Pancreas (tissue), 10 donors: ENCODE data around the gene PRG2. TPM values are rescaled to one million over a fixed set of nuclear protein-coding genes. Genes with fewer than 3 reads are reported as not detected.
A peak's percentile ranks its signal among the peaks of the same experiment; 100 is the strongest.

Source experiments
- ATAC-seq, 4 donors: fragments of 200-7000 bp; cut with Tn5 transposase; one replicate each; pipeline versions ENCODE4 v1.8.0 to v1.9.1; 2020; ENCODE audit warnings: mild to moderate bottlenecking in 4 of 4, moderate library complexity in 4 of 4
- DNase-seq, 6 donors: peaks; one replicate each; pipeline ENCODE4 v3.0.0-alpha.2; 2020
- FAIRE-seq: peaks from 2 replicates; lab custom pipeline; 2012; peaks lifted over from hg19 to GRCh38; lab: Jason Lieb, UNC
- H3K27ac ChIP-seq, 4 donors: fragments of 200-600 bp; sonication (generic); 1 replicate in 3 of 4; 2 replicates in 1 of 4; pipeline versions ENCODE4 v1.5.0 to v1.8.0; 2020
- H3K27me3 ChIP-seq, 4 donors: fragments of 200-600 bp; one replicate each; pipeline ENCODE4 v1.8.0; 2021
- H3K36me3 ChIP-seq, 3 donors: fragments of 200-600 bp; sonication (generic) in 1 of 3; one replicate each; pipeline versions ENCODE4 v1.5.0 to v1.8.0; 2020 to 2021
- H3K4me1 ChIP-seq, 3 donors: fragments of 200-600 bp; one replicate each; pipeline ENCODE4 v1.8.0; 2021
- H3K4me3 ChIP-seq, 4 donors: fragments of 200-600 bp; sonication (generic) in 2 of 4; one replicate each; pipeline versions ENCODE4 v1.5.0 to v1.8.0; 2020 to 2021
- H3K9me3 ChIP-seq, 4 donors: fragments of 200-600 bp; one replicate each; pipeline ENCODE4 v1.8.0; 2021
- WGBS, 2 donors: extraction: QIAGEN DNeasy Blood & Tissue Kit; methylation state at CpG; one replicate each; pipeline ENCODE4 v1.1.7; 2013; 5-methylcytosine and 5-hydroxymethylcytosine counted together
- intact Hi-C, 3 donors: fragments of 100-400 bp; cut with DNase I; formaldehyde crosslinking; loops; one replicate each; pipeline versions ENCODE4 v1.11.1 to v1.14.2; 2022
- polyA plus RNA-seq, 2 donors: library from polyadenylated mRNA; stranded (reverse); fragments of 200-250 nt; gene quantifications; one replicate each; pipeline ENCODE4 v1.2.3, GENCODE V29; 2013
- total RNA-seq, 6 donors: library from RNA; stranded (reverse); fragmentation: NEBNext Ultra II Directional in 4 of 6; extraction: Animal tissue kit (Norgen Biotek cat#: 25700) in 4 of 6; gene quantifications; one replicate each; pipeline versions ENCODE4 v1.2.1 to v1.2.4, GENCODE V29; 2021 to 2023
- TF ChIP-seq, protein P1 (sequence below), 4 donors: fragments of 200-600 bp; sonication (generic) in 3 of 4; IDR thresholded peaks; one replicate each; pipeline versions ENCODE4 v1.5.0 to v1.8.0; 2021; ENCODE audit warnings: antibody characterized with exemption in 4 of 4
- donor health status: healthy with polysubstance abuse.
- donor health status: DM: no; HTN: no; CAD: no; lungs with moderate emphysema.
- donor health status: DM: no; HTN: no; CAD: no.
- donor health status: control.
- donor health status: control.
- donor health status: Bipolar disorder and iron deficiency.
- donor health status: DM: yes; HTN: yes; CAD: no.
- donor health status: DM: no; HTN: no; CAD: no.
- donor health status: DM: no; HTN: no; CAD: no.
- donor health status: DM: yes; HTN: yes; CAD: no.

PRG2 gene
- total and polyA plus RNA-seq, 8 donors: 0.57 to 0.96 TPM; not detected in 6

DNA sequence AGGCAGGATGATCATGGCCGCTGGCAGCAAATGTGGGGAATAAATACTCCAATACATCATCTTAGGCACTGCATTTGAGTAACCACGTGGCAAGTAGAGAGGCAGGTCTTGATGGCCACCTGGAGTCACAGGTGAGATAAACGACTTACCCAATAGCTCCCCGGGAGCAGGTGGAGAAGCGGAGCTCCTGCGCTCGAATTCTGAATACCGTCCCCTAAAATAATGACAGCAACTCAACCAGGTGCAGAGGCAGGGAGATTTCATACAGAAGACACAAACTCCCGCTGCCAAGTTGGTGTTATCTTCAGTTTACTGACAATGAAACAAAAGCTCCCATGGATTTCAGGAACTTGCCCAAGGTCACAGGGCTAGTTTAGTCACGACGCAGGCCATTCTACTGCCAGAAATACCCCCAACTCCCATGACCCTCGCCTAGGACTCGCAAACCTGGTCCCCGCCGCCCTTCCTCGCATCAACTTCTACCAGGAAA is 36.0 kb upstream of the PRG2 start:
- no peaks in the 10 kb centered on the region for H3K27me3 ChIP-seq
- DNase-seq: peak in 3 of 6 donors; percentile 17 to 43 (median 25)
- peak overlapping the region; percentile 67 to 96 (median 89) for H3K27ac ChIP-seq
- intact Hi-C loops: no loop called here
- peak; percentile 1 to 36 (median 33) for ATAC-seq
- H3K4me1 ChIP-seq: peaks cover 16 to 21% (median 17%) of the 10 kb centered on the region in 3 donors
- TF ChIP-seq, protein P1, sequence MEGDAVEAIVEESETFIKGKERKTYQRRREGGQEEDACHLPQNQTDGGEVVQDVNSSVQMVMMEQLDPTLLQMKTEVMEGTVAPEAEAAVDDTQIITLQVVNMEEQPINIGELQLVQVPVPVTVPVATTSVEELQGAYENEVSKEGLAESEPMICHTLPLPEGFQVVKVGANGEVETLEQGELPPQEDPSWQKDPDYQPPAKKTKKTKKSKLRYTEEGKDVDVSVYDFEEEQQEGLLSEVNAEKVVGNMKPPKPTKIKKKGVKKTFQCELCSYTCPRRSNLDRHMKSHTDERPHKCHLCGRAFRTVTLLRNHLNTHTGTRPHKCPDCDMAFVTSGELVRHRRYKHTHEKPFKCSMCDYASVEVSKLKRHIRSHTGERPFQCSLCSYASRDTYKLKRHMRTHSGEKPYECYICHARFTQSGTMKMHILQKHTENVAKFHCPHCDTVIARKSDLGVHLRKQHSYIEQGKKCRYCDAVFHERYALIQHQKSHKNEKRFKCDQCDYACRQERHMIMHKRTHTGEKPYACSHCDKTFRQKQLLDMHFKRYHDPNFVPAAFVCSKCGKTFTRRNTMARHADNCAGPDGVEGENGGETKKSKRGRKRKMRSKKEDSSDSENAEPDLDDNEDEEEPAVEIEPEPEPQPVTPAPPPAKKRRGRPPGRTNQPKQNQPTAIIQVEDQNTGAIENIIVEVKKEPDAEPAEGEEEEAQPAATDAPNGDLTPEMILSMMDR (IDR thresholded peaks at IDR 0.05): no peak
- H3K36me3 ChIP-seq: no peaks in the 10 kb centered on the region
- H3K4me3 ChIP-seq: peak overlapping the region in 3 of 4 donors; percentile 20 to 45 (median 34)
- 19 to 22% methylated on average over 16 of the region's 16 CpGs for WGBS, 2 donors
- no peak for FAIRE-seq
- H3K9me3 ChIP-seq: no peaks in the 10 kb centered on the region

DNA sequence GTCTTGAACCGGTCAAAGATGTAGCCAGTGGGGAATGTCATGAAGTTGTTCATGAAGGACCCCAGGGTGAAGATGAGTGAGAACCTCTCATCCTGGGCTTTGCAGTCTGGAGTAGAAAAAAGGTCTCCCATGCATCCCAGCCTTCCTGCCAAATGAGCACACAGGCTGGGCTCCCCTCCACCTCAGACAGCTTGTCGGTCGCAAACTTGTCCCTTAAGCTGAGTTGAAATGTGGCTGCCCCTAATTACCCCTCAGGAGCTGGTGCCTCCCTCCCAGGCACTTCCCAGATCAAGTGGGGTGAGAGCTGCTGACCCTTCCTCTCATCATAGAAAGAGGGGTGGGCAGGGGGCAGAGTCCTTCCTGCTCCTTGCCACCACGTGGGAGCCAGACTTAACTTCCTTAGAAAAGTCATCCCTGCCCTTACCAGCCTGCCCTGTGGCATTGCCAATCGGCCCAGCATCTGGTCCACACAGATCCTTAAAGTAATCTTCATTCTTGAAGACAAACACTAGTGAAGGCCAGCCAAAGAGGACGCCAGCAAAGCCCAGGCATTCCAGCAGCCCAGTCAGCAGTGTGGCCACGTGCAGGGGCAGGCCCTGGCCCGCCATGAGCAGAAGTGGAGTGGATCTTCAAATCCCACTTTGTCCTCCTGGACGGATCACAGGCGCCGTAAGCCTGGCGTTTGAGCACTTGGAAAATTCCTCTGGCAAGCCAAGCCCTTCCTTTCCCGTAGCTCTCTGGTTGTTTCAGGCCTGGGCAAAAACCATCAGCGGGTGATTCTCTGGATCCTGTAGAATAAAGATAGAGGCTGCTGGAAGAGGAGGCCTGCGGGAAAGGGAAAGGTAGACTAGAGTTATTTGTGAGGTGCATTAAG is 35.4 kb upstream of the PRG2 start:
- Histone ChIP-seq H3K9me3 (no peaks in the 10 kb centered on the region), H3K27me3 (no peaks in the 10 kb centered on the region), H3K36me3 (no peaks in the 10 kb centered on the region), H3K27ac (peak overlapping the region in 3 of 4 donors; percentile 86 to 96 (median 92)), H3K4me3 (peak overlapping the region in 2 of 4 donors; percentile 34 to 45), H3K4me1 (peaks cover 16 to 21% (median 17%) of the 10 kb centered on the region in 3 donors)
- intact Hi-C loops: no loop called here
- WGBS, 2 donors: 58% methylated on average over 15 of the region's 15 CpGs
- ATAC-seq (peak in 3 of 4 donors; percentile 2 to 17 (median 3)), FAIRE-seq (no peak), DNase-seq (peak in 4 of 6 donors; percentile 18 to 36 (median 22))
- TF ChIP-seq, protein P1 (IDR thresholded peaks at IDR 0.05): no peak

DNA sequence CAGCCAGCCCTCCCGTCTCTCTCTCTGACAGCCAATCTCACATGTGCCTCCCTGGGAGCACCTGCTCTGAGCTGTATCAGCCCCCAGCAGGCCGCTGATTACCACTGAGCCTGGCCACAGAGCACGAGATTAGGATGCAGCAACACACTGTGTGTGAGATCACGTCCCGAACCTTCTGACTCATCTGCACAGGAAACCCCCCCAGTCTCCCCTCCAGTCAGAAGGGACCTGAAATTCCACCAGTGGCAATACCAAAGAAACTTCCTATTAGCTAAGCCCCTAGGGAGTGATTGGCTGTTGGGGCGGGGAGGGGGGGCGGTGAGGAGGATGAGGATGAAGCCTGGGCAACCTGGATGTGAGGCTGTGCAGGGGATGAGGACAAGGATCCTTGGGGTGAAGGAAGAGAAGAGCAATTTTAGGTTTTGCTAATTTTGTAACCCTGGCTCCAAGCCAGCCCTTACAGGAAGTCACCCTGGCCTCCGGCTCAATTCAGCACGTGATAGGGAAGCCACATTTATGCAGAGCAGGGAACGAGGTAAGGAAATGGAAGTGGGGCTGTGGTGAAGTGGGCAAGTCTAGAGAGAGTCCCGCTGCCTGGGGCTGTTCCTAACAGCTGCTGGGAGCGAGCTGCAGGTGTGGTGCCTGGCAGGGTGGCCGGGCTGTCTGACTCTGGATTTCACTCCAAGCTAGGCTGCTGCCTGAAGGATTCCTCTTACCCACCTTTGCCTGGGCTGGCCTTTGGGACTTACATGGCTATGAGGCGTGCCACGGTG is 34.5 kb upstream of the PRG2 start:
- 61 to 67% methylated on average over 15 of the region's 15 CpGs for WGBS, 2 donors
- DNase-seq (peak in 3 of 6 donors; percentile 23 to 66 (median 26)), ATAC-seq (peak in 3 of 4 donors; percentile 37 to 75 (median 55)), FAIRE-seq (no peak)
- H3K9me3 ChIP-seq: no peaks in the 10 kb centered on the region
- H3K36me3 ChIP-seq: no peaks in the 10 kb centered on the region
- peak overlapping the region in 3 of 4 donors; percentile 86 to 96 (median 92) for H3K27ac ChIP-seq
- peaks cover 13 to 21% (median 17%) of the 10 kb centered on the region in 3 donors for H3K4me1 ChIP-seq
- intact Hi-C loops: no loop called here
- no peaks in the 10 kb centered on the region for H3K27me3 ChIP-seq
- TF ChIP-seq, protein P1 (IDR thresholded peaks at IDR 0.05): no peak
- H3K4me3 ChIP-seq: peak overlapping the region in 1 of 4 donors; percentile 45

DNA sequence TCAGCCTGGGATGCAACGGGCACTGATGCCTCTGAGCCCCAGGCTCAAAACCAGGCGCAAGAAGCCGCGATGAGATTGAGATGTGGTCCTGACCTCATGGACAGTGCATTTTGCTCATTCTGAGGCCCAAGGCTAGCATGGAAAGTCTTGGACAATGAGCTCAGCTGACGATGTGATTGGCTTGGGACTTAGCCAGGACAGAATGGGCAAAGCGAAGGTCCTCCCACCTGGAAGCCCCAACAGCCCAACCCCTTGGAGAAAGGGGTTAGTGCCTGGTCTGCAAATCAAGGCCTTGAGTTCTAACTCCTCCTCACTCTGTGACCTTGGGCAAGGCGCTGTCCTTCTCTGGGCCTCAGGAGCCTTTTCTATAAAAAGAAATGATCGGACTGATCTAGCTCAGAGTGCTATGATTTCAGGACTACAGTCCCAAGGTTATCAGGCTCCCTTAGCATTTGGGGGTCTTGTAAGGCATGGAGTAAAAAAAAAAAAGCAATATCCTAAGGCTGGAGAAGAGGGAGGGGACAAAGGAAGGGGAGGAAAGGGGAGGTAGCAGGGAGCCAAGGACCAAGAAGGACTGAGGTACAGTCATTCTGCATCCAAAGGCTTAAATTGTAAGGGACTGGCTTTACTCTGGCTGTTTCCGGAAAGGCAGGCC is 33.8 kb upstream of the PRG2 start:
- TF ChIP-seq, protein P1 (IDR thresholded peaks at IDR 0.05): no peak
- ATAC-seq (no peak), FAIRE-seq (no peak), DNase-seq (no peak)
- H3K9me3 ChIP-seq: no peaks in the 10 kb centered on the region
- peaks cover 13 to 21% (median 17%) of the 10 kb centered on the region in 3 donors for H3K4me1 ChIP-seq
- WGBS, 2 donors: 77 to 78% methylated on average over 9 of the region's 9 CpGs
- peak overlapping the region in 2 of 4 donors; percentile 92 to 96 for H3K27ac ChIP-seq
- no peaks in the 10 kb centered on the region for H3K36me3 ChIP-seq
- H3K27me3 ChIP-seq: no peaks in the 10 kb centered on the region
- no peak overlapping the region for H3K4me3 ChIP-seq
- intact Hi-C loops: no loop called here
